ENCODE measurements around the gene SPPL2C.

- TF ChIP-seq CTCF (IDR thresholded peaks at IDR 0.05; ENCODE audit: low read depth, low read length) (no peak), POLR2A (IDR thresholded peaks at IDR 0.05; ENCODE audit: extremely low read depth, insufficient read length) (no peak)
Observed at GRCh38 chr17:45851873-45852272, 7.2 kb downstream of the SPPL2C start.
